ENCODE measurements around the gene UQCR10. TPM values are rescaled to one million over a fixed set of nuclear protein-coding genes. Genes with fewer than 3 reads are reported as not detected.
A peak's percentile ranks its signal among the peaks of the same experiment; 100 is the strongest.
"Not testable (repeated sequence)": the region's sequence is repeated elsewhere in the genome, so short reads cannot be mapped to it uniquely, and the experiment has no call there.

Gene UQCR10
- total RNA-seq, 2 experiments from 2014 or later, result 88.2 to 96.3 TPM

- Mint-ChIP-seq H3K4me1 (peaks cover 3% of the 10 kb centered on the region), H3K9me3 (no peaks in the 10 kb centered on the region), H3K27ac (no peak overlapping the region), H3K36me3 (ENCODE audit: low read depth) (peaks cover 3% of the 10 kb centered on the region), H3K4me3 (no peak overlapping the region), H3K27me3 (no peaks in the 10 kb centered on the region)
- ChIA-PET POLR2A (no interaction called here), CTCF (interaction anchor here (0.9 to 1.9 kb wide), 2 partner anchors 22 to 48 kb away, joined by 3 to 4 read pairs; partner anchors contain the start of gene CABP7)
- DNase-seq, result no peak
Measured at GRCh38 chr22:29741926-29742325, 25.2 kb upstream of the UQCR10 start.

GRCh38 chr22:29742326-29742725 lies 24.8 kb upstream of the UQCR10 start:
- no peak for DNase-seq
- H3K36me3 Mint-ChIP-seq (ENCODE audit: low read depth), result peaks cover 3% of the 10 kb centered on the region
- CTCF ChIA-PET, result interaction anchor here (0.9 to 1.9 kb wide), 2 partner anchors 23 to 49 kb away, joined by 3 to 4 read pairs; partner anchors contain the start of gene CABP7
- no peaks in the 10 kb centered on the region for H3K9me3 Mint-ChIP-seq
- H3K27ac Mint-ChIP-seq, result no peak overlapping the region
- H3K4me3 Mint-ChIP-seq, result no peak overlapping the region
- H3K4me1 Mint-ChIP-seq, result peaks cover 3% of the 10 kb centered on the region
- POLR2A ChIA-PET, result no interaction called here
- no peaks in the 10 kb centered on the region for H3K27me3 Mint-ChIP-seq

- CTCF ChIA-PET, result interaction anchor here (1.2 kb wide), 1 partner anchor 16 kb away, joined by 3 read pairs; no protein-coding TSS in a partner anchor
Measured at GRCh38 chr22:29744902-29745301, 22.3 kb upstream of the UQCR10 start.

GRCh38 chr22:29747832-29748231 lies 19.3 kb upstream of the UQCR10 start:
- Mint-ChIP-seq H3K36me3 (ENCODE audit: low read depth) (peaks cover 14% of the 10 kb centered on the region), H3K4me1 (peaks cover 21% of the 10 kb centered on the region), H3K27me3 (no peaks in the 10 kb centered on the region), H3K9me3 (no peaks in the 10 kb centered on the region), H3K27ac (no peak overlapping the region), H3K4me3 (no peak overlapping the region)
- CTCF ChIA-PET, result interaction anchor here (0.9 kb wide), 1 partner anchor 9 kb away, joined by 3 read pairs; no protein-coding TSS in a partner anchor
- POLR2A ChIA-PET, result no interaction called here
- DNase-seq, result no peak

More at GRCh38 chr22:29744902-29745301, 22.3 kb upstream of the UQCR10 start:
- Mint-ChIP-seq H3K4me3 (no peak overlapping the region), H3K36me3 (ENCODE audit: low read depth) (peaks cover 8% of the 10 kb centered on the region), H3K27ac (no peak overlapping the region), H3K27me3 (no peaks in the 10 kb centered on the region), H3K4me1 (peaks cover 3% of the 10 kb centered on the region), H3K9me3 (no peaks in the 10 kb centered on the region)
- POLR2A ChIA-PET, result no interaction called here
- no peak for DNase-seq

GRCh38 chr22:29748248-29748893 lies 18.8 kb upstream of the UQCR10 start:
- Mint-ChIP-seq H3K27me3 (no peaks in the 10 kb centered on the region), H3K36me3 (ENCODE audit: low read depth) (peaks cover 14% of the 10 kb centered on the region), H3K9me3 (no peaks in the 10 kb centered on the region), H3K27ac (no peak overlapping the region), H3K4me1 (peaks cover 21% of the 10 kb centered on the region), H3K4me3 (no peak overlapping the region)
- POLR2A ChIA-PET, result no interaction called here
- no peak for DNase-seq
- CTCF ChIA-PET, result interaction anchor here (0.9 kb wide), 1 partner anchor 9 kb away, joined by 3 read pairs; no protein-coding TSS in a partner anchor

GRCh38 chr22:29750029-29750428 lies 17.1 kb upstream of the UQCR10 start:
- no peak for DNase-seq
- Mint-ChIP-seq H3K4me1 (peaks cover 21% of the 10 kb centered on the region), H3K27me3 (no peaks in the 10 kb centered on the region), H3K9me3 (no peaks in the 10 kb centered on the region), H3K36me3 (ENCODE audit: low read depth) (peaks cover 14% of the 10 kb centered on the region), H3K4me3 (no peak overlapping the region), H3K27ac (peak overlapping the region; percentile 83)
- ChIA-PET POLR2A (no interaction called here), CTCF (interaction anchor here (1.5 kb wide), 1 partner anchor 44 kb away, joined by 3 read pairs; no protein-coding TSS in a partner anchor)

- DNase-seq, result peak; percentile 41
- Mint-ChIP-seq H3K4me3 (no peak overlapping the region), H3K27me3 (no peaks in the 10 kb centered on the region), H3K27ac (peak overlapping the region; percentile 83), H3K36me3 (ENCODE audit: low read depth) (peaks cover 11% of the 10 kb centered on the region), H3K9me3 (no peaks in the 10 kb centered on the region), H3K4me1 (peaks cover 21% of the 10 kb centered on the region)
- ChIA-PET CTCF (interaction anchor here (1.3 to 1.5 kb wide), 2 partner anchors 31 to 44 kb away, joined by 3 to 4 read pairs; no protein-coding TSS in a partner anchor), POLR2A (no interaction called here)
Measured at GRCh38 chr22:29750559-29751538, 16.3 kb upstream of the UQCR10 start.

GRCh38 chr22:29751669-29752068 lies 15.5 kb upstream of the UQCR10 start:
- POLR2A ChIA-PET, result no interaction called here
- no peaks in the 10 kb centered on the region for H3K9me3 Mint-ChIP-seq

GRCh38 chr22:29753808-29754657 lies 13.1 kb upstream of the UQCR10 start:
- peaks cover 9% of the 10 kb centered on the region for H3K36me3 Mint-ChIP-seq (ENCODE audit: low read depth)
- H3K27ac Mint-ChIP-seq, result no peak overlapping the region
- no peak for DNase-seq
- no peaks in the 10 kb centered on the region for H3K9me3 Mint-ChIP-seq
- H3K4me1 Mint-ChIP-seq, result peaks cover 21% of the 10 kb centered on the region
- ChIA-PET POLR2A (no interaction called here), CTCF (interaction anchor here (0.8 to 1.2 kb wide), 5 partner anchors 10 to 36 kb away, joined by 3 to 4 read pairs (median 3); partner anchors contain the start of gene ZMAT5)
- H3K4me3 Mint-ChIP-seq, result no peak overlapping the region
- H3K27me3 Mint-ChIP-seq, result no peaks in the 10 kb centered on the region

More at GRCh38 chr22:29751669-29752068, 15.5 kb upstream of the UQCR10 start:
- CTCF ChIA-PET, result interaction anchor here (1.3 kb wide), 1 partner anchor 30 kb away, joined by 4 read pairs; no protein-coding TSS in a partner anchor
- Mint-ChIP-seq H3K4me3 (no peak overlapping the region), H3K27me3 (no peaks in the 10 kb centered on the region), H3K4me1 (peaks cover 21% of the 10 kb centered on the region), H3K36me3 (ENCODE audit: low read depth) (peaks cover 11% of the 10 kb centered on the region), H3K27ac (peak overlapping the region; percentile 83)
- no peak for DNase-seq

GRCh38 chr22:29754658-29755395 lies 12.3 kb upstream of the UQCR10 start:
- CTCF ChIA-PET, result interaction anchor here (0.6 to 1.1 kb wide), 2 partner anchors 12 to 171 kb away, joined by 3 to 5 read pairs; partner anchors contain the start of gene ZMAT5
- H3K27me3 Mint-ChIP-seq; POLR2A ChIA-PET; H3K36me3 Mint-ChIP-seq (ENCODE audit: low read depth); H3K9me3 Mint-ChIP-seq; H3K27ac Mint-ChIP-seq; H3K4me3 Mint-ChIP-seq; DNase-seq: not testable (repeated sequence)
- peaks cover 21% of the 10 kb centered on the region for H3K4me1 Mint-ChIP-seq

GRCh38 chr22:29755889-29756288 lies 11.3 kb upstream of the UQCR10 start:
- ChIA-PET POLR2A (no interaction called here), CTCF (interaction anchor here (0.6 kb wide), 1 partner anchor 172 kb away, joined by 5 read pairs; no protein-coding TSS in a partner anchor)

More at GRCh38 chr22:29755889-29756288, 11.3 kb upstream of the UQCR10 start:
- no peak overlapping the region for H3K4me3 Mint-ChIP-seq
- H3K27me3 Mint-ChIP-seq, result no peaks in the 10 kb centered on the region
- H3K9me3 Mint-ChIP-seq, result no peaks in the 10 kb centered on the region
- no peak for DNase-seq
- H3K4me1 Mint-ChIP-seq, result peaks cover 12% of the 10 kb centered on the region
- no peak overlapping the region for H3K27ac Mint-ChIP-seq
- H3K36me3 Mint-ChIP-seq (ENCODE audit: low read depth), result no peaks in the 10 kb centered on the region
